NOMO-1 (cell line): ENCODE results near the gene BCOR.

Experiments
- DNase-seq, 2 experiments: peaks; one replicate each; lab custom pipeline; 2025; ENCODE audit not compliant: unreplicated experiment in 2 of 2; lab: John Stamatoyannopoulos, UW

BCOR gene

GRCh38 chrX:40007756-40008705 is 89.7 kb downstream of the BCOR start:
- no peak for DNase-seq

GRCh38 chrX:40007131-40007755 is 90.5 kb downstream of the BCOR start:
- no peak for DNase-seq

GRCh38 chrX:40006106-40007017 is 91.4 kb downstream of the BCOR start:
- no peak for DNase-seq

GRCh38 chrX:40005292-40006011 is 92.3 kb downstream of the BCOR start:
- no peak for DNase-seq

- no peak for DNase-seq
Observed at GRCh38 chrX:40004921-40005291, 92.9 kb downstream of the BCOR start.

- no peak for DNase-seq
Observed at GRCh38 chrX:40004246-40004535, 93.6 kb downstream of the BCOR start.

GRCh38 chrX:40003428-40004245 is 94.1 kb downstream of the BCOR start:
- DNase-seq = no peak

- DNase-seq = no peak
Observed at GRCh38 chrX:40003071-40003427, 94.7 kb downstream of the BCOR start.
